C4-2B (cell line): ENCODE data around the gene SLFN12.

Experiments
- CTCF ChIP-seq: fragments of 450-650 bp; conservative IDR thresholded peaks from 2 replicates; pipeline ENCODE4 v1.5.1; 2017; ENCODE audit warnings: mild to moderate bottlenecking
- ZFX ChIP-seq: fragments of 450-650 bp; IDR thresholded peaks from 2 replicates; pipeline ENCODE4 v1.6.1; 2017

DNA sequence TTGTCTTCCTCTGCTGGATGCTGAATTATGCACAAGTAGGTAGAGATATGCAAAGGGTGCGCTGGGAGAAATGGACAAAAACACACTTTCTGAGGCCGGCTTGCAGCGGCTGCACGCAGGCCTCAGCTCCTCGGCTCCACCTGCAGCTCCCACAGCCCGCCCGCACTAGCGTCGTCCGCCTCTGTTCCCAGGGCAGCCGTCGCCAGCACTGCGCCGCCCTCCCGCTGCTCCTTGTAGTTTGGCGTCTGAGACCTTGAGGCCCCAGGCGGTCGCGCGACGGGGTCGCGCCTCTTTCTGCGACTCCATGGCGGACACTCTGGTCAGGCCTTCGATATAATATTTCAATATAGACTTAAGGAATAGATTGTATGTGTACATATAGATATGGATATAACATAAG, 24.8 kb downstream of the SLFN12 start:
- TF ChIP-seq CTCF (no peak), ZFX (no peak)
